Upper lobe of left lung (tissue), 4 donors: ENCODE data around the gene CD99L2.

Source experiments
- CTCF ChIP-seq, 6 experiments: fragments of 450-650 bp in 4 of 6; fragments of 200-600 bp in 2 of 6; sonication (generic) in 2 of 6; IDR thresholded peaks; one replicate each; pipeline ENCODE4 v1.5.1; 2016 to 2019; ENCODE audit warnings: antibody characterized with exemption in 6 of 6
- EP300 ChIP-seq, 4 donors: sonication (generic); formaldehyde crosslinking; IDR thresholded peaks; one replicate each; pipeline ENCODE4 v1.5.1; 2017; ENCODE audit warnings: antibody characterized with exemption in 4 of 4, control low read depth in 2 of 4
- POLR2A ChIP-seq, 4 donors: fragments of 450-650 bp; IDR thresholded peaks; one replicate each; pipeline ENCODE4 v1.5.1; 2016 to 2017; ENCODE audit warnings: antibody characterized with exemption in 4 of 4, mild to moderate bottlenecking in 2 of 4

GRCh38 chrX:150729956-150730355 lies 168.5 kb downstream of the CD99L2 start:
- TF ChIP-seq CTCF (IDR thresholded peaks at IDR 0.05) (no peak), POLR2A (IDR thresholded peaks at IDR 0.05) (no peak), EP300 (IDR thresholded peaks at IDR 0.05) (no peak)
